Psoas muscle (tissue), 8 donors: Measurements from ENCODE around the gene ABCB8. TPM values are rescaled to one million over a fixed set of nuclear protein-coding genes. Genes with fewer than 3 reads are reported as not detected.

Experiments used
- ATAC-seq, 4 donors: fragments of 200-7000 bp; cut with Tn5 transposase; one replicate each; pipeline ENCODE4 v1.9.1; 2020; ENCODE audit warnings: moderate library complexity in 3 of 4, mild to moderate bottlenecking in 2 of 4
- DNase-seq, 2 donors: peaks; one replicate each; pipeline ENCODE4 v3.0.0-alpha.2; 2020
- H3K27ac ChIP-seq: fragments of 200-600 bp; one replicate; pipeline ENCODE4 v1.8.0; 2022
- H3K27me3 ChIP-seq, 3 donors: fragments of 200-600 bp in 1 of 3; one replicate each; pipeline versions ENCODE4 v1.6.1 to v1.8.0; 2013 to 2022; ENCODE audit warnings: low read length in 2 of 3, mild to moderate bottlenecking in 2 of 3, moderate library complexity in 1 of 3; ENCODE audit not compliant: insufficient read depth in 3 of 3
- H3K36me3 ChIP-seq, 2 donors: fragments of 200-600 bp in 1 of 2; one replicate each; pipeline versions ENCODE4 v1.6.1 to v1.8.0; 2013 to 2022; ENCODE audit warnings: low read depth in 1 of 2, mild to moderate bottlenecking in 1 of 2, moderate library complexity in 1 of 2; ENCODE audit not compliant: insufficient read depth in 1 of 2
- H3K4me1 ChIP-seq: fragments of 200-600 bp; one replicate; pipeline ENCODE4 v1.8.0; 2022
- H3K4me3 ChIP-seq: fragments of 200-600 bp; one replicate; pipeline ENCODE4 v1.8.0; 2022; ENCODE audit warnings: mild to moderate bottlenecking
- H3K9me3 ChIP-seq: fragments of 200-600 bp; one replicate; pipeline ENCODE4 v1.8.0; 2022
- CTCF ChIP-seq: fragments of 200-600 bp; IDR thresholded peaks from one replicate; pipeline ENCODE4 v1.8.0; 2022; ENCODE audit warnings: antibody characterized with exemption
- WGBS, 3 donors: extraction: QIAGEN DNeasy Blood & Tissue Kit; methylation state at CpG; one replicate each; pipeline versions ENCODE4 v1.1.6 to v1.1.7; 2013; 5-methylcytosine and 5-hydroxymethylcytosine counted together
- intact Hi-C, 2 donors: fragments of 100-400 bp; cut with DNase I; formaldehyde crosslinking; loops; one replicate each; pipeline versions ENCODE4 v1.11.0 to v1.14.2; 2022
- polyA plus RNA-seq, 3 donors: library from polyadenylated mRNA; stranded (reverse); fragments of 200-250 nt; gene quantifications; one replicate each; pipeline ENCODE4 v1.2.3, GENCODE V29; 2013
- total RNA-seq, 4 donors: library from RNA; stranded (reverse); fragmentation: NEBNext Ultra II Directional in 2 of 4; extraction: Animal tissue kit (Norgen Biotek cat#: 25700) in 2 of 4; gene quantifications; one replicate each; pipeline versions ENCODE4 v1.2.1 to v1.2.4, GENCODE V29; 2021 to 2023
- donor health status: healthy with polysubstance abuse.
- donor health status: DM: no; HTN: no; CAD: no; lungs with moderate emphysema.
- donor health status: Bipolar disorder and iron deficiency.
- donor health status: healthy.
- donor health status: DM: yes; HTN: yes; CAD: no.
- donor health status: DM: no; HTN: no; CAD: no.
- donor health status: DM: no; HTN: no; CAD: no.
- donor health status: DM: yes; HTN: yes; CAD: no.

ABCB8 gene
- total and polyA plus RNA-seq, 7 donors, result 9.3 to 20.7 (median 16.6) TPM

DNA sequence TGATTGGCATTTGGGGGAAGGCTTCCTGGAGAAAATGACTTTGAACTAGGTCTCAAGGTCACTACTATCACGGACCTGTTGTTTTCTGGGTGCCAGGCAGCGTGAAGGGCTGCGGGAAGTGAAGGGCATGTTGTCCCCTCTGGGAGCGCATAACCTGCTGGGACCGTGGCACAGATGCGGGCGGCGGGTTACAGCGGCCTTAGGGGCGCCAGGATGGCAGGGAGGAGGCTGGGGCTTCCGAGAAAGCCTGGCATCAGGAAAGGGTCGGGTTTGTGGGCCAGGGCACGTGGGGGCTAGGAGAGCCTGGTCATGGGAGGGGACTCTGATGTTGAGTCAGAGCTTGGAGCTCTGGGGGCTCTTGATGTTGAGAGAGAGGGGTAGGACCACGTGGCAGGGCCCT, 37.3 kb downstream of the ABCB8 start:
- no peak for DNase-seq
- 84 to 88% (median 86%) methylated on average over 14 of the region's 14 CpGs for WGBS, 3 donors
- Histone ChIP-seq H3K36me3 (peaks cover 12 to 64% of the 10 kb centered on the region in 2 donors), H3K4me1 (peaks cover 16% of the 10 kb centered on the region), H3K27ac (no peak overlapping the region), H3K4me3 (no peak overlapping the region), H3K9me3 (no peaks in the 10 kb centered on the region), H3K27me3 (no peaks in the 10 kb centered on the region)
- no peak for TF ChIP-seq CTCF
- ATAC-seq, result no peak
- intact Hi-C loops, result no loop called here

DNA sequence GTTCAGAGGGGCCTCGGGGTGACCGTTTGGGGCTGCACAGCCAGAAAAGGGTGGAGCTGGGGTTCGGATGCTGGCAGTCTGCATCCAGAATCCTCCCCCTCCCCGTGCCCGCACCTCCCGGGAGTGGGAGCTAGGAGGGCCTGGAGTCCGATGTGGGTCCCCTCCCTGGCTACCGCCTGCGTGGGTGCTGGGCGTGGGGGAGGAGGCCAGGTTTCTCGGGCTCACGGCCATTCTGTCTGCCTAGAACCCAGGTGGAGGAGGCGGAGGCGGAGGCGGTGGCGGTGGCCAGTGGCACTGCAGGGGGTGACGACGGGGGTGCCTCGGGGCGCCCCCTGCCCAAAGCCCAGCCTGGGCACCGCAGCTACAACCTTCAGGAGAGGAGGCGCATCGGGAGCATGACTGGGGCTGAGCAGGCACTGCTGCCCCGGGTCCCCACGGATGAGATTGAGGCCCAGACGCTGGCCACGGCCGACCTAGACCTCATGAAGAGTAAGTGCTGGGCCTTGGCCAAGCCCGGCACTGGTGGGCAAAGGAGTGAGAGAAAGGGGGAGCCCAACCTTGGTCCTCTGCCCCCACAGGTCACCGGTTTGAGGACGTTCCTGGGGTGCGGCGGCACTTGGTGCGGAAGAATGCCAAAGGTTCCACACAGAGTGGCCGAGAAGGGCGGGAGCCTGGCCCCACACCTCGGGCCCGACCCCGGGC, 38.2 kb downstream of the ABCB8 start:
- Histone ChIP-seq H3K36me3 (peaks cover 12 to 73% of the 10 kb centered on the region in 2 donors), H3K9me3 (no peaks in the 10 kb centered on the region), H3K27ac (no peak overlapping the region), H3K4me1 (peaks cover 9% of the 10 kb centered on the region), H3K4me3 (no peak overlapping the region), H3K27me3 (no peaks in the 10 kb centered on the region)
- ATAC-seq (no peak), DNase-seq (no peak)
- WGBS, 3 donors, result 91 to 92% (median 92%) methylated on average over 37 to 39 of the region's 39 CpGs
- intact Hi-C loops, result no loop called here
- no peak for TF ChIP-seq CTCF

GRCh38 chr7:151068069-151068773, 40.0 kb downstream of the ABCB8 start:
- no peak overlapping the region for H3K27ac ChIP-seq
- H3K4me1 ChIP-seq, result no peaks in the 10 kb centered on the region
- H3K4me3 ChIP-seq, result no peak overlapping the region
- no peak for TF ChIP-seq CTCF
- intact Hi-C loops, result no loop called here
- no peaks in the 10 kb centered on the region for H3K9me3 ChIP-seq
- DNase-seq, result no peak
- no peak for ATAC-seq
- H3K27me3 ChIP-seq, result no peaks in the 10 kb centered on the region
- 74 to 84% (median 79%) methylated on average over 12 of the region's 12 CpGs for WGBS, 3 donors
- H3K36me3 ChIP-seq, result peaks cover 12 to 88% of the 10 kb centered on the region in 2 donors

DNA sequence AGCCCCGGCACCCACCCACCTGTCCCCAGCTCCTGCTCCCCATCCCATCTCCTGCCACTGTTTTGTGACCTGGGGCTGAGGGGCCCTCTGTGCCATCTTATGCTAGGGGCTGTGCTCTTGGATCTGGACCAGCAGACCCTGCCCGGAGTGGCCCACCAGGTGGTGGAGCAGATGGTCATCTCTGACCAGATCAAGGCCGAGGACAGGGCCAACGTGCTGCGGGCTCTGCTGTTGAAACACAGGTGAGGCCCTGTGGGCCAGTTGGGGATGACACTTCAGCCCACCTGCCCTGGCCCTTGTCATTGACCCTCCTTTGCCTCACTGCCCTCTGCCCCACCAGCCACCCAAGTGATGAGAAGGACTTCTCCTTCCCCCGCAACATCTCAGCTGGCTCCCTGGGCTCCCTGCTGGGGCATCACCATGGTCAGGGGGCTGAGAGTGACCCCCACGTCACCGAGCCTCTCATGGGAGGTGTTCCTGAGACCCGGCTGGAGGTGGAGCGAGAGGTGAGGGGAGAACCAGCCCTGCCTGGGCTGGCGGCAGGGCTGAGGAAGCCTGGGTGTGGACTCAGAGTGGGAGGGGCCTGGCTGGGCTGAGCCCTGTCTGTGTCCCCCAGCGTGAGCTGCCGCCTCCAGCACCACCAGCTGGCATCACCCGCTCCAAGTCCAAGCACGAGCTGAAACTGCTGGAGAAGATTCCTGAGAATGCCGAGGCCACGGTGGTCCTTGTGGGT, 41.8 kb downstream of the ABCB8 start:
- Histone ChIP-seq H3K36me3 (peaks cover 7 to 98% of the 10 kb centered on the region in 2 donors), H3K4me1 (no peaks in the 10 kb centered on the region), H3K4me3 (no peak overlapping the region), H3K9me3 (no peaks in the 10 kb centered on the region), H3K27ac (no peak overlapping the region), H3K27me3 (no peaks in the 10 kb centered on the region)
- DNase-seq, result no peak
- WGBS, 3 donors, result 80 to 83% (median 82%) methylated on average over 15 to 17 of the region's 17 CpGs
- no peak for ATAC-seq
- no peak for TF ChIP-seq CTCF
- intact Hi-C loops, result no loop called here
